K562 (cell line): ENCODE data around the gene MAGI2. TPM values are rescaled to one million over a fixed set of nuclear protein-coding genes. Genes with fewer than 3 reads are reported as not detected.

Experiments
- ATAC-seq: fragments of 200-7000 bp; cut with Tn5 transposase; 3 replicates; pipeline ENCODE4 v1.9.1; 2020; ENCODE audit warnings: moderate library complexity
- BruUV-seq: library from RNA; stranded (reverse); fragments of 400-500 nt; replicated peaks from 2 replicates; lab custom pipeline; 2021; lab: Mats Ljungman, UMichigan
- CTCF ChIA-PET: fragments of 300-600 bp; formaldehyde crosslinking; extraction: SDS; loops from one replicate; lab custom pipeline; 2021; ENCODE audit warnings: low intra/inter-chr PET ratio; lab: Yijun Ruan, JAX
- POLR2A ChIA-PET: fragments of 300-600, 350-650 bp; sonication (Branson Sonifier 250); formaldehyde crosslinking; extraction: SDS; loops from one replicate; lab custom pipeline; 2021; ENCODE audit warnings: antibody characterized with exemption, inconsistent platforms; lab: Yijun Ruan, JAX
- DNase-seq, 4 experiments: peaks; one replicate each; pipeline versions ENCODE4 v3.0.0 to v3.0.0-alpha.2; 2011 to 2018; ENCODE audit warnings: low spot score in 3 of 4, mixed read lengths in 3 of 4; ENCODE audit errors: extremely low read depth in 1 of 4
- FAIRE-seq: peaks from 2 replicates; lab custom pipeline; 2011; peaks lifted over from hg19 to GRCh38; lab: Jason Lieb, UNC
- H2AFZ ChIP-seq: 2 replicates; pipeline ENCODE4 v1.6.0; 2011; ENCODE audit warnings: low read depth, low read length, control low read depth, inconsistent platforms
- H3K27ac ChIP-seq: fragments of 200-600 bp; 3 replicates; pipeline ENCODE4 v1.8.0; 2011; ENCODE audit warnings: low read depth, mild to moderate bottlenecking, control low read depth, inconsistent platforms, low read length, moderate library complexity, mixed read lengths; ENCODE audit errors: extremely low read depth
- H3K27me3 ChIP-seq, 2 experiments: fragments of 300-600 bp in 1 of 2; 2 replicates in 1 of 2; 3 replicates in 1 of 2; pipeline versions ENCODE4 v1.6.0 to v1.8.0; 2011; ENCODE audit warnings: inconsistent platforms in 2 of 2, low read length in 2 of 2, mild to moderate bottlenecking in 1 of 2, mixed read lengths in 1 of 2, moderate library complexity in 1 of 2; ENCODE audit not compliant: control insufficient read depth in 2 of 2, insufficient read depth in 2 of 2
- H3K36me3 ChIP-seq: fragments of 300-600 bp; 3 replicates; pipeline ENCODE4 v1.8.0; 2011; ENCODE audit warnings: mild to moderate bottlenecking, low read length, inconsistent platforms; ENCODE audit not compliant: control insufficient read depth, insufficient read depth
- H3K4me1 ChIP-seq, 2 experiments: fragments of 200-600 bp in 1 of 2; replicated peaks in 1 of 2; 2 replicates in 1 of 2; 3 replicates in 1 of 2; pipeline versions ENCODE4 v1.5.1 to v1.8.0; 2011; ENCODE audit warnings: inconsistent platforms in 2 of 2, low read length in 2 of 2, mild to moderate bottlenecking in 1 of 2, mixed read lengths in 1 of 2, moderate library complexity in 1 of 2; ENCODE audit not compliant: control insufficient read depth in 2 of 2, insufficient read depth in 2 of 2
- H3K4me2 ChIP-seq: 2 replicates; pipeline ENCODE4 v1.6.1; 2011; ENCODE audit warnings: low read length, control low read depth, inconsistent platforms, mixed read lengths; ENCODE audit not compliant: insufficient read depth
- H3K4me3 ChIP-seq: fragments of 200-600 bp; sonication (generic), shearing (Covaris generic); 2 replicates; pipeline ENCODE4 v1.5.1; 2016; ENCODE audit warnings: control low read depth, inconsistent platforms
- H3K79me2 ChIP-seq: fragments of 200-600 bp; 3 replicates; pipeline ENCODE4 v1.8.0; 2011; ENCODE audit warnings: low read length, inconsistent platforms; ENCODE audit not compliant: control insufficient read depth, insufficient read depth
- H3K9ac ChIP-seq, 2 experiments: 2 replicates each; pipeline versions ENCODE4 v1.6.0 to v1.6.1; 2011; ENCODE audit warnings: low read depth in 2 of 2, low read length in 2 of 2, control low read depth in 1 of 2, inconsistent platforms in 1 of 2, mild to moderate bottlenecking in 1 of 2, mixed read lengths in 1 of 2; ENCODE audit not compliant: insufficient read depth in 1 of 2
- H3K9me1 ChIP-seq: one replicate; pipeline ENCODE4 v1.6.0; 2011; ENCODE audit warnings: inconsistent platforms, mild to moderate bottlenecking, low read length, moderate library complexity; ENCODE audit not compliant: control insufficient read depth, insufficient read depth
- H3K9me3 ChIP-seq: replicated peaks from 2 replicates; pipeline ENCODE4 v1.5.1; 2011; ENCODE audit warnings: low read depth, low read length, inconsistent platforms; ENCODE audit not compliant: control insufficient read depth, insufficient read depth
- H4K20me1 ChIP-seq: replicated peaks from 2 replicates; pipeline ENCODE4 v1.6.1; 2011; ENCODE audit warnings: low read length, inconsistent platforms, mixed read lengths; ENCODE audit not compliant: control insufficient read depth, insufficient read depth
- ELK1 ChIP-seq: sonication (generic); formaldehyde crosslinking; IDR thresholded peaks from 2 replicates; pipeline ENCODE4 v1.8.1; 2022; ENCODE audit warnings: missing genetic modification reagents
- EWSR1 ChIP-seq: fragments of 450-650 bp; IDR thresholded peaks from 2 replicates; pipeline ENCODE4 v1.6.1; 2018; ENCODE audit warnings: borderline replicate concordance, mild to moderate bottlenecking, low read depth, moderate library complexity; ENCODE audit not compliant: partially characterized antibody
- MTA2 ChIP-seq: fragments of 450-650 bp; IDR thresholded peaks from 2 replicates; pipeline ENCODE4 v1.6.1; 2016; ENCODE audit warnings: low read depth
- TCF3 ChIP-seq: sonication (generic); formaldehyde crosslinking; IDR thresholded peaks from 2 replicates; pipeline ENCODE4 v1.4.0; 2020; ENCODE audit warnings: mild to moderate bottlenecking, missing genetic modification reagents
- ZNF224 ChIP-seq: sonication (generic); formaldehyde crosslinking; IDR thresholded peaks from 2 replicates; pipeline ENCODE4 v1.8.0; 2022; ENCODE audit warnings: mild to moderate bottlenecking, missing genetic modification reagents
- ZNF511 ChIP-seq: sonication (generic); formaldehyde crosslinking; IDR thresholded peaks from 2 replicates; pipeline ENCODE4 v1.8.0; 2022; ENCODE audit warnings: mild to moderate bottlenecking, missing genetic modification reagents
- ZNF583 ChIP-seq: fragments of 250-450 bp; sonication (Bioruptor Pico); IDR thresholded peaks from 2 replicates; pipeline ENCODE4 v1.4.0; 2020
- ZNF695 ChIP-seq: fragments of 450-650 bp; formaldehyde crosslinking; IDR thresholded peaks from 2 replicates; pipeline ENCODE4 v1.4.0; 2020; ENCODE audit warnings: mild to moderate bottlenecking, moderate library complexity
- ZNF778 ChIP-seq: fragments of 450-650 bp; formaldehyde crosslinking; IDR thresholded peaks from 2 replicates; pipeline ENCODE4 v1.4.0; 2020; ENCODE audit warnings: mild to moderate bottlenecking, moderate library complexity
- ZSCAN32 ChIP-seq: fragments of 450-650 bp; formaldehyde crosslinking; IDR thresholded peaks from 2 replicates; pipeline ENCODE4 v1.4.0; 2020; ENCODE audit warnings: mild to moderate bottlenecking, moderate library complexity
- WGBS: fragments of 100-300 bp; shearing (Covaris generic); methylation state at CpG from one replicate; pipeline ENCODE4 v1.1.6; 2016; ENCODE audit warnings: low coverage, mixed read lengths; ENCODE audit not compliant: insufficient coverage; ENCODE audit errors: missing lambda C conversion rate; 5-methylcytosine and 5-hydroxymethylcytosine counted together
- in situ Hi-C: fragments of 300-500 bp; cut with MboI; formaldehyde crosslinking; loops from 4 replicates; pipeline ENCODE4 v1.15.0; 2018; ENCODE audit warnings: inconsistent platforms, mixed read lengths
- intact Hi-C: fragments of 100-400 bp; cut with micrococcal nuclease; formaldehyde crosslinking; loops from 2 replicates; pipeline ENCODE4 v1.14.2; 2022
- polyA plus RNA-seq, 8 experiments: library from polyadenylated mRNA; depleted of rRNA in 4 of 8; stranded (reverse) in 5 of 8; unstranded in 3 of 8; fragments of >200 nt; fragmentation: Nextera tagmentation in 2 of 8; fragmentation: Illumina TruSeq in 1 of 8; extraction: Ambion mirVana in 2 of 8; extraction: Trizol in 1 of 8; gene quantifications; 2 replicates each; pipeline versions ENCODE4 v1.2.1 to v1.2.3, GENCODE V29; 2011 to 2014; ENCODE audit warnings: inconsistent platforms in 1 of 8, missing spikeins in 1 of 8
- total RNA-seq, 7 experiments: library from RNA; depleted of rRNA in 6 of 7; stranded (reverse); fragments of >200 nt in 6 of 7; fragmentation: Illumina TruSeq in 2 of 7; extraction: Trizol in 2 of 7; gene quantifications; 2 replicates each; pipeline versions ENCODE4 v1.2.1 to v1.2.3, GENCODE V29; 2011 to 2021; ENCODE audit warnings: low replicate concordance in 1 of 7
- TF ChIP-seq, protein P1 (sequence below): sonication (generic); formaldehyde crosslinking; IDR thresholded peaks from 2 replicates; pipeline ENCODE4 v1.8.0; 2023; ENCODE audit warnings: mild to moderate bottlenecking, missing genetic modification reagents
- TF ChIP-seq, protein P2 (sequence below): sonication (generic); IDR thresholded peaks from 2 replicates; pipeline ENCODE4 v1.6.1; 2016
- TF ChIP-seq, protein P3 (sequence below), 2 experiments: fragments of 450-650 bp; IDR thresholded peaks; 2 replicates each; pipeline ENCODE4 v1.6.1; 2016
- TF ChIP-seq, protein P4 (sequence below): conservative IDR thresholded peaks from 2 replicates; pipeline ENCODE4 v1.6.1; 2011; ENCODE audit warnings: low read depth, mild to moderate bottlenecking, low read length; ENCODE audit not compliant: control insufficient read depth

MAGI2 gene
- total and polyA plus RNA-seq, 9 of the 15 experiments (the other 6 are each of a cell fraction or from before 2014, with no cell fraction given), result 0.27 to 1.4 (median 0.70) TPM

GRCh38 chr7:79236352-79237028 is 217.0 kb downstream of the MAGI2 start (continued):
- TF ChIP-seq, protein P1, sequence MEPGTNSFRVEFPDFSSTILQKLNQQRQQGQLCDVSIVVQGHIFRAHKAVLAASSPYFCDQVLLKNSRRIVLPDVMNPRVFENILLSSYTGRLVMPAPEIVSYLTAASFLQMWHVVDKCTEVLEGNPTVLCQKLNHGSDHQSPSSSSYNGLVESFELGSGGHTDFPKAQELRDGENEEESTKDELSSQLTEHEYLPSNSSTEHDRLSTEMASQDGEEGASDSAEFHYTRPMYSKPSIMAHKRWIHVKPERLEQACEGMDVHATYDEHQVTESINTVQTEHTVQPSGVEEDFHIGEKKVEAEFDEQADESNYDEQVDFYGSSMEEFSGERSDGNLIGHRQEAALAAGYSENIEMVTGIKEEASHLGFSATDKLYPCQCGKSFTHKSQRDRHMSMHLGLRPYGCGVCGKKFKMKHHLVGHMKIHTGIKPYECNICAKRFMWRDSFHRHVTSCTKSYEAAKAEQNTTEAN (CRISPR knock-in tag), result no peak
- TF ChIP-seq ZNF695 (CRISPR knock-in tag) (no peak), MTA2 (no peak), EWSR1 (no peak)

GRCh38 chr7:79227044-79227443 is 226.4 kb downstream of the MAGI2 start:
- H4K20me1 ChIP-seq, result no peaks in the 10 kb centered on the region
- no TSS peak for BruUV-seq
- DNase-seq (no peak), FAIRE-seq (no peak), ATAC-seq (no peak)
- in situ Hi-C loops (no loop called here), intact Hi-C loops (no loop called here)
- H3K27me3 ChIP-seq, result no peaks in the 10 kb centered on the region
- H3K27ac ChIP-seq, result no peak overlapping the region
- no peaks in the 10 kb centered on the region for H3K79me2 ChIP-seq
- 11% methylated on average over 1 of the region's 1 CpG for WGBS
- H3K4me2 ChIP-seq, result no peak overlapping the region
- H3K9me1 ChIP-seq, result no peaks in the 10 kb centered on the region
- no peak overlapping the region for H2AFZ ChIP-seq
- H3K9me3 ChIP-seq, result no peaks in the 10 kb centered on the region
- no peaks in the 10 kb centered on the region for H3K4me1 ChIP-seq
- H3K9ac ChIP-seq, result no peak overlapping the region
- POLR2A ChIA-PET, result no interaction called here
- H3K36me3 ChIP-seq, result no peaks in the 10 kb centered on the region
- CTCF ChIA-PET, result no interaction called here
- no peak overlapping the region for H3K4me3 ChIP-seq
- TF ChIP-seq ZNF583 (CRISPR knock-in tag), result no peak
- TF ChIP-seq ZNF224 (CRISPR knock-in tag), result no peak
- no peak for TF ChIP-seq ELK1 (CRISPR knock-in tag)
- TF ChIP-seq TCF3 (CRISPR knock-in tag), result no peak
- TF ChIP-seq, protein P2, sequence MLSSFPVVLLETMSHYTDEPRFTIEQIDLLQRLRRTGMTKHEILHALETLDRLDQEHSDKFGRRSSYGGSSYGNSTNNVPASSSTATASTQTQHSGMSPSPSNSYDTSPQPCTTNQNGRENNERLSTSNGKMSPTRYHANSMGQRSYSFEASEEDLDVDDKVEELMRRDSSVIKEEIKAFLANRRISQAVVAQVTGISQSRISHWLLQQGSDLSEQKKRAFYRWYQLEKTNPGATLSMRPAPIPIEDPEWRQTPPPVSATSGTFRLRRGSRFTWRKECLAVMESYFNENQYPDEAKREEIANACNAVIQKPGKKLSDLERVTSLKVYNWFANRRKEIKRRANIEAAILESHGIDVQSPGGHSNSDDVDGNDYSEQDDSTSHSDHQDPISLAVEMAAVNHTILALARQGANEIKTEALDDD, result no peak
- no peak for TF ChIP-seq ZNF778
- TF ChIP-seq, protein P3, sequence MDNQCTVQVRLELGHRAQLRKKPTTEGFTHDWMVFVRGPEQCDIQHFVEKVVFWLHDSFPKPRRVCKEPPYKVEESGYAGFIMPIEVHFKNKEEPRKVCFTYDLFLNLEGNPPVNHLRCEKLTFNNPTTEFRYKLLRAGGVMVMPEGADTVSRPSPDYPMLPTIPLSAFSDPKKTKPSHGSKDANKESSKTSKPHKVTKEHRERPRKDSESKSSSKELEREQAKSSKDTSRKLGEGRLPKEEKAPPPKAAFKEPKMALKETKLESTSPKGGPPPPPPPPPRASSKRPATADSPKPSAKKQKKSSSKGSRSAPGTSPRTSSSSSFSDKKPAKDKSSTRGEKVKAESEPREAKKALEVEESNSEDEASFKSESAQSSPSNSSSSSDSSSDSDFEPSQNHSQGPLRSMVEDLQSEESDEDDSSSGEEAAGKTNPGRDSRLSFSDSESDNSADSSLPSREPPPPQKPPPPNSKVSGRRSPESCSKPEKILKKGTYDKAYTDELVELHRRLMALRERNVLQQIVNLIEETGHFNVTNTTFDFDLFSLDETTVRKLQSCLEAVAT (IDR thresholded peaks at IDR 0.05), result no peak
- TF ChIP-seq ZNF511 (CRISPR knock-in tag), result no peak
- TF ChIP-seq EWSR1, result no peak
- no peak for TF ChIP-seq ZSCAN32 (CRISPR knock-in tag)
- TF ChIP-seq, protein P4, sequence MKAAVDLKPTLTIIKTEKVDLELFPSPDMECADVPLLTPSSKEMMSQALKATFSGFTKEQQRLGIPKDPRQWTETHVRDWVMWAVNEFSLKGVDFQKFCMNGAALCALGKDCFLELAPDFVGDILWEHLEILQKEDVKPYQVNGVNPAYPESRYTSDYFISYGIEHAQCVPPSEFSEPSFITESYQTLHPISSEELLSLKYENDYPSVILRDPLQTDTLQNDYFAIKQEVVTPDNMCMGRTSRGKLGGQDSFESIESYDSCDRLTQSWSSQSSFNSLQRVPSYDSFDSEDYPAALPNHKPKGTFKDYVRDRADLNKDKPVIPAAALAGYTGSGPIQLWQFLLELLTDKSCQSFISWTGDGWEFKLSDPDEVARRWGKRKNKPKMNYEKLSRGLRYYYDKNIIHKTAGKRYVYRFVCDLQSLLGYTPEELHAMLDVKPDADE, result no peak
